HUES48 (cell line): ENCODE data around the gene GIMAP2.
"Not testable (repeated sequence)": the region's sequence is repeated elsewhere in the genome, so short reads cannot be mapped to it uniquely, and the experiment has no call there.

Experiments
- H3K27ac ChIP-seq: one replicate; pipeline ENCODE4 v1.7.0; 2013; ENCODE audit warnings: low read depth, low read length, inconsistent platforms
- H3K27me3 ChIP-seq: 2 replicates; pipeline ENCODE4 v1.6.1; 2013; ENCODE audit warnings: mild to moderate bottlenecking, low read length; ENCODE audit not compliant: control insufficient read depth, insufficient read depth
- H3K36me3 ChIP-seq: 2 replicates; pipeline ENCODE4 v1.6.1; 2013; ENCODE audit warnings: low read length; ENCODE audit not compliant: control insufficient read depth, insufficient read depth
- H3K4me1 ChIP-seq: 2 replicates; pipeline ENCODE4 v1.6.1; 2013; ENCODE audit warnings: mild to moderate bottlenecking, low read length; ENCODE audit not compliant: control insufficient read depth, insufficient read depth
- H3K4me3 ChIP-seq: 2 replicates; pipeline ENCODE4 v1.5.1; 2013; ENCODE audit warnings: mild to moderate bottlenecking, low read depth, low read length
- H3K9ac ChIP-seq: 2 replicates; pipeline ENCODE4 v1.6.1; 2013; ENCODE audit warnings: mild to moderate bottlenecking, low read depth, low read length, moderate library complexity
- H3K9me3 ChIP-seq: 2 replicates; pipeline ENCODE4 v1.6.1; 2013; ENCODE audit warnings: low read length; ENCODE audit not compliant: control insufficient read depth, insufficient read depth

Gene GIMAP2

DNA sequence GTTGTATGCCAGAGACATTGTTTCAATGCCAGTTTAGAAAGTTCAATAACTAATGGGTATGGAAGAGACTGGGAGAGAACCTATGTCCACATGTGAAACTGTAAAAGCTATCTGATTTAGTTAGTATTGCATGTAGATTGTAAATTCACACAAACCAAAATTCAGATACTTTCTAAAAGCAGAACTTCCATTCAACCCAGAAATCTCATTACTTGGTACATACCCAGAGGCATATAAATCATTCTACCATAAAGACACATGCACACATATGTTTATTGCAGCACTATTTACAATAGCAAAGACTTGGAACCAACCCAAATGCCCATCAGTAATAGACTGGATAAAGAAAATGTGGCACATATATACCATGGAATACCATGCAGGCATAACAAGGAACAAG lies 22.7 kb upstream of the GIMAP2 start:
- H3K9me3 ChIP-seq, H3K27me3 ChIP-seq, H3K9ac ChIP-seq, H3K4me3 ChIP-seq, H3K4me1 ChIP-seq, H3K27ac ChIP-seq, H3K36me3 ChIP-seq: not testable (repeated sequence)

DNA sequence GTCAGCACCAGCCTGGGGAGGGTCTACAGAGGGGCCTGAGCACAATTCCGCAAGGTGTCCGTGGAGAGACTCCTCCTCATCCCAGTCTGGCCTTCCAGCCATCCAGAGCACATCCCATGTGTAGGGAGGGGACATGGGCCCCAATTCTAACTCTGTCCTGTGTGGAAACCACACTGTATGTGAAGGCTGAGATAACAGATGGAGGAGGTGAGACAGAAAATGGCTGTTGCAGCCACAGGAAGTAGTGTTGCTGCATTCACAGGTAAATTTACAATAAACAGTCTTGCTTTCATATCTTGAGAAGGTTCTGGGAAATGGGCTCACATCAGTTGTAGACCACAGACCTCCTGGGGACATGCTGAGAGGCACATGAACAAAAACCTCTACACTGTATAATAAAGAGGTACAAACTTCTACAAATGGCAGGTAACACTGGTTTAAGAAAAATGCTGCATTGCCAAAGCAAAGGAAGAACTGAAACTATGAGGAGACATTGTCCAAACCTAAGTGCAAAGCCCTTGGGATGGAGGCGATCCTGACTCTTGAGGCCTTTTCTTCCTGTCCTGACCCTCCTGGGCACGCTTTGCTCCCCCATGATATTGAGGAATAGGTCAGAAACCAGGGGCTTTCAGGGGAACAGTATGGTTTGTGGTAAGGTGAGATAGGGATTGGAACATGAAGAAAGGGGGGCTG lies 21.6 kb upstream of the GIMAP2 start:
- H3K4me3 ChIP-seq: no peak overlapping the region
- no peak overlapping the region for H3K9ac ChIP-seq

DNA sequence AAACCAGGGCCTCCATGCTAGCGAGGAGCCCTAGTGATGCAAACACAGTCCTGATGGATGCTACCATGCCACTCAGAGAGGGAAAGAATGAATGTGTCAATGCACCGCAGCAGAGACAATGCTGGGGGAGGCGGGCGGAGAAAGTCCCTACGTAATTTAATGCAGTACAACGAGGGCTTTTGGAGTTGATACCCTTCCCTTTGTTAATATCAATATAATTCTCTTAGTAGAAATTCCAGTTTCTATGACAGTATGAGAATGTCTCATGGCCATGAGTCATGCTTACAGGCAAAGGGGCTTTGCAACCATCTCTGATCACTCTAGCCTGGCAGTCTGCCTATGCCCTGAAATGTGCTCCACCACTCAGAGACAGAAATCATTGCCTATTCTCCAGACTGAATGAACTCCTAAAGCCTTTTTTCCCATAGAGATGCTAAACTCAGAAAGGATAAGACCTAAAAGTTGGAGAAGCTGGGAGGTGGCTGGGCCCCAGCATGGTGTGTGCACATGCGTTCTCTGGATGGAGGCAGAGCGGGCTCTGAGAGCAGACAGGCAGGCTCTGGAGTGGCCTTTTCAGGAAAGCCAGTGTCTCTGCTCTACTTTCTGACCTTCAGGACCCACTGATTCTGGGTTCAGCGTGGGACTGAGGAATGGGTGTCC lies 20.3 kb upstream of the GIMAP2 start:
- Histone ChIP-seq H3K27ac (no peak overlapping the region), H3K4me1 (no peaks in the 10 kb centered on the region), H3K36me3 (no peaks in the 10 kb centered on the region), H3K9me3 (0 out of 2 replicates have a peak, but pooled peaks cover 3% of the 10 kb centered on the region), H3K4me3 (no peak overlapping the region), H3K9ac (no peak overlapping the region), H3K27me3 (no peaks in the 10 kb centered on the region)

More for the DNA sequence above, 21.6 kb upstream of the GIMAP2 start:
- no peaks in the 10 kb centered on the region for H3K36me3 ChIP-seq
- no peaks in the 10 kb centered on the region for H3K4me1 ChIP-seq
- 0 out of 2 replicates have a peak, but pooled peaks cover 3% of the 10 kb centered on the region for H3K9me3 ChIP-seq
- H3K27ac ChIP-seq: no peak overlapping the region
- H3K27me3 ChIP-seq: no peaks in the 10 kb centered on the region

DNA sequence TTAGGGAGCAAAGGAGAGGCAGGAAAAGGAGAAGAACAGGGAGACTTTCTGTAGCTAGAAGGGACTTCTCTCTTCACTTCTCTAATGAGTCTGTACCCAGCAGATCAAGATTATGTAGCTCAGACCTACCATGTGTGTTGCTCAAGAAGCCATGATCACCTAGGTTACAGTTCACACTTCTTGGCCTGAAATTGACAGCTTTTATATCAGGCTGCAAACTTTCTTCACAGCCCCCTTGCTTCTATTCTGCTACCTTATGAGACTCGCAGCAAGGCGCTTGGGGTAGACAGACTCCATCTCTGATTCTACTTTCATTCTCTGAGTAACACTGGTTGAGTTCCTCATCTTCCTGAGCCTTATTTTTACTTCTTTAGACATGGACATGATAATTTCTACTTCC lies 19.6 kb upstream of the GIMAP2 start:
- no peak overlapping the region for H3K9ac ChIP-seq

DNA sequence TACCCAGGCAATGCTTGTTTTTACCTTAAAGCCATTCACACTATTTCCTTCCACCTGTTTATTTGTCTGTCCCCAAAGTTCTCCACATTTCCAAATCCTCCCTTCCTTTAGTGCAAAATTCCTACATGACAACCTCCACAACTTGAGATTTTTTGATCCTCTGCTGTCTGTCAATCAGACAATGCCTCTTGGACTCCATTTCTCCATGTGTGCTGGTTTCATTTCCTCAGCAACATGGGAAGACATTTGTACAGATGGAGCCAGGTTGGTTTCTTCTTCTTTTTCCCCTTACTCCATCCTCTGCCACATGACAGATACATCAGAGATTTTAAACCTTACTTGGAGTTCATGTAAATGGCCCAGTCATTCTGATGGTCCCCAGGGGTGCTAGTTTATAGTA lies 19.1 kb upstream of the GIMAP2 start:
- no peaks in the 10 kb centered on the region for H3K4me1 ChIP-seq
- H3K27ac ChIP-seq: no peak overlapping the region
- no peak overlapping the region for H3K4me3 ChIP-seq
- no peaks in the 10 kb centered on the region for H3K36me3 ChIP-seq
- H3K9ac ChIP-seq: no peak overlapping the region
- H3K9me3 ChIP-seq: 0 out of 2 replicates have a peak, but pooled peaks cover 3% of the 10 kb centered on the region
- H3K27me3 ChIP-seq: no peaks in the 10 kb centered on the region

More for the DNA sequence above, 19.6 kb upstream of the GIMAP2 start:
- Histone ChIP-seq H3K27ac (no peak overlapping the region), H3K4me1 (no peaks in the 10 kb centered on the region), H3K36me3 (no peaks in the 10 kb centered on the region), H3K27me3 (no peaks in the 10 kb centered on the region), H3K9me3 (0 out of 2 replicates have a peak, but pooled peaks cover 3% of the 10 kb centered on the region), H3K4me3 (no peak overlapping the region)

DNA sequence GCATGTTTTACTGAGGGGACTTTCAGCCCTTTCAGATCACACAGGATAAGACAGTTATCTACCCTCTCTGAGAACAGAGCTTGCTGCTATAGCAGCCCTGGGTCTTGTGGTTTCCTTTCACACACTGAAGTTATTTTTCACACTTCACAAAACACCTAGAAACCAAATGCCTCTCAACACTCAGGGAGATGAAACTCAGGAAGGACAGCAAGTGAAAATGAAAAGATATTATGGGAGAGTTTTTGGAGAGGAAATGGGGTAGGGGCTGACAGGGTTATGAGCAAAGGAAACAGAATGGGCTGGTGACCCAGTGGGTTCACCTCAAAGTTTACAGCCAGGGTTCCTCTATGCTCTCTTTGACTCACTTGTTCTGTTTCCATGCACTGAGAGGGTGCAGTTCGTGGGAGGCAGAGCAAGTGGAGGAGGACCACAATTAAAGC lies 17.0 kb upstream of the GIMAP2 start:
- Histone ChIP-seq H3K27me3 (no peaks in the 10 kb centered on the region), H3K27ac (no peak overlapping the region), H3K9ac (no peak overlapping the region), H3K36me3 (no peaks in the 10 kb centered on the region), H3K4me1 (no peaks in the 10 kb centered on the region), H3K9me3 (0 out of 2 replicates have a peak, but pooled peaks cover 3% of the 10 kb centered on the region), H3K4me3 (no peak overlapping the region)

DNA sequence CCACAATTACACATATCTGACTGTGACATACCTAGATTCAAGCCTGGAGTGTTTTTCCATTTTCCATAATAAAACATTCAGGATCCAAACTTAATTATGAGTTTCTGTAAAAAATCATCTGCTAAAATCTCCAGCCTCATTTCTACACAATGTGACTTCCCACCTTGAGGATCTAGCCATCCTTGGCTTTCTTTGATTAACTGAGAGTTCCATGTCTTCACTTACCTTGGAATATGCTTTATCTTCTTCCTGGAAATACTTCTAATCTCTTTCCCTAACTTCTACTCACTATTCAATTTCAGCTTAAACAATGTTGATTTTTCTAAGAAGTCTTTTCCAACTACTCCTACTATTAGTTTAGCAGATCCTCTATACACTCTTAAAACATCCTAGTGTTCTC lies 16.5 kb upstream of the GIMAP2 start:
- no peak overlapping the region for H3K27ac ChIP-seq
- no peaks in the 10 kb centered on the region for H3K36me3 ChIP-seq
- H3K4me3 ChIP-seq: no peak overlapping the region
- no peaks in the 10 kb centered on the region for H3K27me3 ChIP-seq
- H3K9ac ChIP-seq: no peak overlapping the region
- no peaks in the 10 kb centered on the region for H3K4me1 ChIP-seq
- 0 out of 2 replicates have a peak, but pooled peaks cover 3% of the 10 kb centered on the region for H3K9me3 ChIP-seq

DNA sequence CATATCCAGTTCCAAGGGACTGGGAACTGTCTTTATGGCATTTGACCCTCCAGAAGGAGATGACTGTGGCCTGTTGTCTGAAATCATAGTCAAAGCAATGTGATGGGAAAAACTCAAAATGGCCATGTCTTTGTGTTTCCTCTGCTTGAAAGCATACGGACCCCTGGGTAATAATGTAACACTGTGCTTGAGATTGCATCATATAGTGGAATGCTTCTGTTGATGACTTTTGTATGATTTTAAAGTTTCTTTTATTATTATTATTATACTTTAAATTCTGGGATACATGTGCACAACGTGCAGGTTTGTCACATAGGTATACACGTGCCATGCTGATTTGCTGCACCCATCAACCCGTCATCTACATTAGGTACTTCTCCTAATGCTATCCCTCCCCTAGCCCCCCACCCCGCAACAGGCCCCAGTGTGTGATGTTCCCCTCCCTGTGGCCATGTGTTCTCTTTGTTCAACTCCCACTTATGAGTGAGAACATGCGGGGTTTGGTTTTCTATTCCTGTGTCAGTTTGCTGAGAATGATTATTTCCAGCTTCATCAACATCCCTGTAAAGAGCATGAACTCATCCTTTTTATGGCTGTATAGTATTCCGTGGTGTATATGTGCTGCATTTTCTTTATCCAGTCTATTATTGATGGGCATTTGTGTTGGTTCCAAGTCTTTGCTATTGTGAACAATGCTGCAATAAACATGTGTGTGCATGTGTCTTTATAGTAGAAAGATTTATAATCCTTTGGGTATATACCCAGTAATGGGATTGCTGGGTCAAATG lies 13.5 kb upstream of the GIMAP2 start:
- not testable (repeated sequence) for H3K9ac ChIP-seq

DNA sequence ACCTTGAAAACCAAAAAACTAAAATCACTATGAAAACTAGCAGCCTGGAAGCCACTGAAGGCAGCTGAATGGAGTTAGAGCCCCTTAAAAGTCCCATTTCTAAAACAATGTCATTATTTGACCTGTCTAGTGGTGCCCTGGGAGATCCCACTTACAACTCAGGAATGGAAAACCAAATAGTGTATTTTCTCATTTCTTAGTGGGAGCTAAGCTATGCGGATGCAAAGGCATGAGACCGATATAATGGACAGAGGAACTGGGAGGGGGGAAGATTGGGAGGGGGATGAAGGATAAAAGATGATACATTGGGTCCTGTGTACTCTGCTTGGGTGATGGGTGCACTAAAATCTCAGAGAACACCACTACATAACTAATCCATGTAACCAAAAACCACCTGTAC lies 9.8 kb upstream of the GIMAP2 start:
- Histone ChIP-seq H3K27me3 (no peaks in the 10 kb centered on the region), H3K9me3 (peaks cover 5% of the 10 kb centered on the region), H3K36me3 (no peaks in the 10 kb centered on the region), H3K4me1 (no peaks in the 10 kb centered on the region), H3K4me3 (no peak overlapping the region), H3K9ac (no peak overlapping the region), H3K27ac (no peak overlapping the region)

More for the DNA sequence above, 13.5 kb upstream of the GIMAP2 start:
- H3K27me3 ChIP-seq, H3K4me3 ChIP-seq, H3K27ac ChIP-seq, H3K9me3 ChIP-seq, H3K4me1 ChIP-seq, H3K36me3 ChIP-seq: not testable (repeated sequence)

DNA sequence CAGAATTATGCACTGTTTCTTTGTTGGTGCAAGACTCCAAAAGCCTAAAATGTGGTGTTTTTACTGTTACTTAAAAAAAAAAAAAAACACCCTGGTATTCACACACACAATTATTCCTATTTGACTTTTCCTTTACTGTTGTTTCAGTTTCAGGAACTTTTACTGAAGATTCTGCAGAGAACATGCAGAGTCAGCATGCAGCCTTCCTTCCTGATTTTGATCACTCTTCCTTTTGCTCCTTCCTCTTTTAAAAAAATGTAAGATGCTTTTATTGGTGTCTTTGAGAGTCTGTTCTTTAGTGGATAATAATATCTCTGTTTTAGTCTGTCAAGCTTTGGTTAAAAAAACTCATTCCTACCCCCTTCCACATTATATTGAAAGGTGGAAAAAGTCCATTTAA lies 9.2 kb upstream of the GIMAP2 start:
- not testable (repeated sequence) for H3K36me3 ChIP-seq, H3K4me1 ChIP-seq, H3K9ac ChIP-seq, H3K27me3 ChIP-seq, H3K9me3 ChIP-seq, H3K27ac ChIP-seq, H3K4me3 ChIP-seq

DNA sequence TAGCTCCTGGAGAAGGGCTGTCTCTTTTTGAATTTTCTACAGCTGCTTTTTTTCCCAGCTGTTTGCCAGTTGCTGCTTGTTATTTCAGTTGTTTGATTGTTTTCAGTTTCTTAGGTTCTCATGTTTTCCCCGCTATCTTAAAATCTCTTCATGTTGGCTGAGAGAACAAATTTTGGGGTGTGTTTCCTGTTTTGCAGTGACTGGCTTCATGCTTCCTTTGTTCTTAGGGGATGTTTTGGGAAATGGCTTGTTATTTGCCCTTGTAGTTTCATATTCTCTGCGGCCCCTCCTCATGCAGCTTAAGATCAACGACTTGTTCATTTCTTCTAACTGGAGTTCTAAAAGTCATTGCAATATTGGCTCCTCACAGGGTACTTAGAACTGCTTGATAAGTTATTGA lies 8.7 kb upstream of the GIMAP2 start:
- H3K36me3 ChIP-seq, H3K4me3 ChIP-seq, H3K9ac ChIP-seq, H3K27ac ChIP-seq, H3K9me3 ChIP-seq, H3K27me3 ChIP-seq, H3K4me1 ChIP-seq: not testable (repeated sequence)
